SK-N-SH treated with all-trans-retinoic acid at 6 μM for 48 hours (cell line): ENCODE results near the gene ESR2.

Experiments
- ATAC-seq: fragments of 200-7000 bp; cut with Tn5 transposase; 3 replicates; pipeline ENCODE4 v1.9.1; 2020; ENCODE audit warnings: mild to moderate bottlenecking, moderate library complexity
- ARNTL ChIP-seq: fragments of 450-650 bp; formaldehyde crosslinking; IDR thresholded peaks from 2 replicates; pipeline ENCODE4 v1.5.0; 2020; ENCODE audit warnings: low read depth, mild to moderate bottlenecking, moderate library complexity, borderline replicate concordance
- BACH2 ChIP-seq: fragments of 250-450 bp; sonication (Bioruptor Pico); IDR thresholded peaks from 2 replicates; pipeline ENCODE4 v1.9.0; 2021; ENCODE audit warnings: mild to moderate bottlenecking, borderline replicate concordance
- CREB5 ChIP-seq: fragments of 250-450 bp; sonication (Bioruptor Pico); IDR thresholded peaks from 2 replicates; pipeline ENCODE4 v1.5.1; 2020; ENCODE audit warnings: low read depth, mild to moderate bottlenecking, moderate library complexity
- CSDC2 ChIP-seq: fragments of 250-450 bp; sonication (Bioruptor Pico); IDR thresholded peaks from 2 replicates; pipeline ENCODE4 v1.5.0; 2020; ENCODE audit warnings: mild to moderate bottlenecking, moderate library complexity
- ESRRG ChIP-seq: fragments of 250-450 bp; sonication (Bioruptor Pico); IDR thresholded peaks from 2 replicates; pipeline ENCODE4 v1.6.1; 2021; ENCODE audit warnings: mild to moderate bottlenecking
- GLIS3 ChIP-seq: fragments of 250-450 bp; sonication (Bioruptor Pico); IDR thresholded peaks from 2 replicates; pipeline ENCODE4 v1.5.0; 2020; ENCODE audit warnings: mild to moderate bottlenecking, moderate library complexity
- ISL1 ChIP-seq: fragments of 250-450 bp; sonication (Bioruptor Pico); IDR thresholded peaks from 2 replicates; pipeline ENCODE4 v2.1.2; 2022; ENCODE audit warnings: mild to moderate bottlenecking, moderate library complexity
- OSR1 ChIP-seq: fragments of 250-450 bp; sonication (Bioruptor Pico); IDR thresholded peaks from 2 replicates; pipeline ENCODE4 v1.8.0; 2022; ENCODE audit warnings: moderate library complexity, mild to moderate bottlenecking, inconsistent platforms
- POU6F1 ChIP-seq: fragments of 250-450 bp; sonication (Bioruptor Pico); IDR thresholded peaks from 2 replicates; pipeline ENCODE4 v1.8.0; 2021; ENCODE audit warnings: low read depth, mild to moderate bottlenecking, moderate library complexity, borderline replicate concordance
- PPARA ChIP-seq: fragments of 250-450 bp; sonication (Bioruptor Pico); IDR thresholded peaks from 2 replicates; pipeline ENCODE4 v1.5.0; 2020; ENCODE audit warnings: mild to moderate bottlenecking, borderline replicate concordance
- RARB ChIP-seq: fragments of 250-450 bp; sonication (Bioruptor Pico); IDR thresholded peaks from 2 replicates; pipeline ENCODE4 v1.8.0; 2021; ENCODE audit warnings: mild to moderate bottlenecking, moderate library complexity
- TCF4 ChIP-seq: fragments of 250-450 bp; sonication (Bioruptor Pico); IDR thresholded peaks from 2 replicates; pipeline ENCODE4 v1.8.0; 2021; ENCODE audit warnings: mild to moderate bottlenecking, moderate library complexity, borderline replicate concordance
- TOX ChIP-seq: fragments of 250-450 bp; sonication (Bioruptor Pico); IDR thresholded peaks from 2 replicates; pipeline ENCODE4 v1.8.0; 2021; ENCODE audit warnings: mild to moderate bottlenecking, moderate library complexity, borderline replicate concordance
- TSHZ2 ChIP-seq: fragments of 250-450 bp; sonication (Bioruptor Pico); IDR thresholded peaks from 2 replicates; pipeline ENCODE4 v1.5.0; 2020; ENCODE audit warnings: mild to moderate bottlenecking, moderate library complexity
- ZC3H10 ChIP-seq: fragments of 250-450 bp; sonication (Bioruptor Pico); IDR thresholded peaks from 2 replicates; pipeline ENCODE4 v1.5.1; 2021; ENCODE audit warnings: mild to moderate bottlenecking, moderate library complexity
- ZFP3 ChIP-seq: fragments of 250-450 bp; sonication (Bioruptor Pico); IDR thresholded peaks from 2 replicates; pipeline ENCODE4 v1.5.0; 2020; ENCODE audit warnings: mild to moderate bottlenecking, moderate library complexity
- ZNF565 ChIP-seq: fragments of 450-650 bp; formaldehyde crosslinking; conservative IDR thresholded peaks from 2 replicates; pipeline ENCODE4 v1.5.0; 2020; ENCODE audit warnings: low read depth, mild to moderate bottlenecking, moderate library complexity
- ZNF70 ChIP-seq: fragments of 450-650 bp; formaldehyde crosslinking; IDR thresholded peaks from 2 replicates; pipeline ENCODE4 v1.5.0; 2020; ENCODE audit warnings: mild to moderate bottlenecking, moderate library complexity
- ZNF8 ChIP-seq: fragments of 450-650 bp; formaldehyde crosslinking; IDR thresholded peaks from 2 replicates; pipeline ENCODE4 v1.5.0; 2020; ENCODE audit warnings: mild to moderate bottlenecking, moderate library complexity

The ESR2 gene

GRCh38 chr14:64260418-64260817, 33.8 kb downstream of the ESR2 start:
- TF ChIP-seq OSR1 (CRISPR knock-in tag): no peak
- no peak for TF ChIP-seq GLIS3 (CRISPR knock-in tag)
- TF ChIP-seq ZNF565 (CRISPR knock-in tag): no peak
- no peak for ATAC-seq

GRCh38 chr14:64255756-64256155, 38.4 kb downstream of the ESR2 start:
- ATAC-seq: no peak
- TF ChIP-seq PPARA (CRISPR knock-in tag) (no peak), BACH2 (CRISPR knock-in tag) (no peak), ZC3H10 (CRISPR knock-in tag) (no peak), ARNTL (CRISPR knock-in tag) (no peak)

- TF ChIP-seq RARB (CRISPR knock-in tag): no peak
- no peak for TF ChIP-seq PPARA (CRISPR knock-in tag)
- TF ChIP-seq TSHZ2 (CRISPR knock-in tag): no peak
- TF ChIP-seq ZNF8 (CRISPR knock-in tag): no peak
- TF ChIP-seq BACH2 (CRISPR knock-in tag): no peak
- TF ChIP-seq, all 23 proteins: peak for 0
- ATAC-seq: peak; percentile 50; the same call in 2 of the 3 replicates
Observed at GRCh38 chr14:64253672-64254071, 40.5 kb downstream of the ESR2 start.

- TF ChIP-seq GLIS3 (CRISPR knock-in tag) (no peak), TOX (CRISPR knock-in tag) (no peak), OSR1 (CRISPR knock-in tag) (no peak), ZFP3 (CRISPR knock-in tag) (no peak), ZNF70 (CRISPR knock-in tag) (no peak), ZNF8 (CRISPR knock-in tag) (no peak), ARNTL (CRISPR knock-in tag) (no peak), BACH2 (CRISPR knock-in tag) (no peak), ZNF565 (CRISPR knock-in tag) (no peak), ESRRG (no peak), CREB5 (CRISPR knock-in tag) (no peak), RARB (CRISPR knock-in tag) (no peak), ISL1 (CRISPR knock-in tag) (no peak)
- ATAC-seq: no peak
Observed at GRCh38 chr14:64249363-64249762, 44.8 kb downstream of the ESR2 start.

GRCh38 chr14:64248689-64249088, 45.5 kb downstream of the ESR2 start:
- no peak for TF ChIP-seq TOX (CRISPR knock-in tag)
- ATAC-seq: no peak

- ATAC-seq: no peak
- TF ChIP-seq CSDC2 (CRISPR knock-in tag) (no peak), CREB5 (CRISPR knock-in tag) (no peak), ZNF565 (CRISPR knock-in tag) (no peak), POU6F1 (no peak), GLIS3 (CRISPR knock-in tag) (no peak), TCF4 (CRISPR knock-in tag) (no peak), ZFP3 (CRISPR knock-in tag) (no peak), ARNTL (CRISPR knock-in tag) (no peak), PPARA (CRISPR knock-in tag) (no peak), ZC3H10 (CRISPR knock-in tag) (no peak)
Observed at GRCh38 chr14:64247195-64247594, 47.0 kb downstream of the ESR2 start.
